WTC11 (cell line): Measurements from ENCODE around the gene FEM1A. TPM values are rescaled to one million over a fixed set of nuclear protein-coding genes. Genes with fewer than 3 reads are reported as not detected.

Source experiments
- ARID4B ChIP-seq: sonication (generic); formaldehyde crosslinking; IDR thresholded peaks from 2 replicates; pipeline ENCODE4 v1.8.0; 2023; ENCODE audit warnings: missing genetic modification reagents, mild to moderate bottlenecking, borderline replicate concordance
- ATF6 ChIP-seq: sonication (generic); formaldehyde crosslinking; IDR thresholded peaks from 2 replicates; pipeline ENCODE4 v1.8.1; 2023; ENCODE audit warnings: mild to moderate bottlenecking, missing genetic modification reagents
- FOXP4 ChIP-seq: sonication (generic); formaldehyde crosslinking; IDR thresholded peaks from 2 replicates; pipeline ENCODE4 v1.8.0; 2022; ENCODE audit warnings: mild to moderate bottlenecking, missing genetic modification reagents
- HMGXB4 ChIP-seq: sonication (generic); formaldehyde crosslinking; IDR thresholded peaks from 2 replicates; pipeline ENCODE4 v1.8.1; 2023; ENCODE audit warnings: mild to moderate bottlenecking, moderate library complexity, missing genetic modification reagents
- NR2C2 ChIP-seq: sonication (generic); formaldehyde crosslinking; IDR thresholded peaks from 2 replicates; pipeline ENCODE4 v1.8.0; 2022; ENCODE audit warnings: mild to moderate bottlenecking, missing genetic modification reagents
- PREB ChIP-seq: sonication (generic); formaldehyde crosslinking; IDR thresholded peaks from 2 replicates; pipeline ENCODE4 v1.8.1; 2022; ENCODE audit warnings: mild to moderate bottlenecking, missing genetic modification reagents, moderate library complexity, borderline replicate concordance
- SMAD3 ChIP-seq: sonication (generic); formaldehyde crosslinking; IDR thresholded peaks from 2 replicates; pipeline ENCODE4 v1.8.0; 2022; ENCODE audit warnings: missing genetic modification reagents, mild to moderate bottlenecking, borderline replicate concordance
- SOX15 ChIP-seq: fragments of 250-450 bp; sonication (Bioruptor Pico); IDR thresholded peaks from 2 replicates; pipeline ENCODE4 v1.9.0; 2021; ENCODE audit warnings: mild to moderate bottlenecking
- SP1 ChIP-seq: sonication (generic); formaldehyde crosslinking; conservative IDR thresholded peaks from 2 replicates; pipeline ENCODE4 v1.8.1; 2022; ENCODE audit warnings: missing genetic modification reagents
- ZNF219 ChIP-seq: sonication (generic); formaldehyde crosslinking; IDR thresholded peaks from 2 replicates; pipeline ENCODE4 v1.8.0; 2023; ENCODE audit warnings: missing genetic modification reagents, mild to moderate bottlenecking, borderline replicate concordance
- ZNF263 ChIP-seq: sonication (generic); formaldehyde crosslinking; IDR thresholded peaks from 2 replicates; pipeline ENCODE4 v1.8.1; 2022; ENCODE audit warnings: low read depth, mild to moderate bottlenecking, moderate library complexity, missing genetic modification reagents
- ZSCAN18 ChIP-seq: fragments of 250-450 bp; sonication (Bioruptor Pico); IDR thresholded peaks from 2 replicates; pipeline ENCODE4 v2.1.2; 2022; ENCODE audit warnings: mild to moderate bottlenecking, moderate library complexity
- total RNA-seq: library from RNA; stranded (reverse); gene quantifications from 3 replicates; pipeline ENCODE4 v1.2.3, GENCODE V29; 2021

Gene FEM1A
- total RNA-seq, 1 experiment from 2014 or later: 15.7 TPM

GRCh38 chr19:4815426-4816201, 24.1 kb downstream of the FEM1A start (continued):
- no peak; the same call in 1 of the 2 replicates for TF ChIP-seq ARID4B (CRISPR knock-in tag)
- TF ChIP-seq ZSCAN18 (CRISPR knock-in tag): no peak
- TF ChIP-seq ZNF263 (CRISPR knock-in tag): no peak
- no peak for TF ChIP-seq PREB
- peak; percentile 29; the same call in 1 of the 2 replicates for TF ChIP-seq NR2C2
- no peak for TF ChIP-seq SOX15 (CRISPR knock-in tag)
- peak; percentile 71; the same call in 1 of the 2 replicates for TF ChIP-seq SMAD3 (CRISPR knock-in tag)
- no peak for TF ChIP-seq ATF6
- TF ChIP-seq HMGXB4: no peak
- TF ChIP-seq ZNF219 (CRISPR knock-in tag): no peak
- peak; percentile 57; the same call in 1 of the 2 replicates for TF ChIP-seq FOXP4 (CRISPR knock-in tag)
- peak; percentile 41; the same call in 1 of the 2 replicates for TF ChIP-seq SP1
- TF ChIP-seq, all 79 proteins: peak for 13
